HG02870 (cell line): Measurements from ENCODE around the gene ANKRD44.

Experiments used
- ATAC-seq: cut with Tn5 transposase; IDR thresholded peaks from one replicate; pipeline ENCODE4 v1.9.1; 2021; ENCODE audit warnings: mild to moderate bottlenecking, moderate library complexity; ENCODE audit not compliant: unreplicated experiment

Gene ANKRD44

DNA sequence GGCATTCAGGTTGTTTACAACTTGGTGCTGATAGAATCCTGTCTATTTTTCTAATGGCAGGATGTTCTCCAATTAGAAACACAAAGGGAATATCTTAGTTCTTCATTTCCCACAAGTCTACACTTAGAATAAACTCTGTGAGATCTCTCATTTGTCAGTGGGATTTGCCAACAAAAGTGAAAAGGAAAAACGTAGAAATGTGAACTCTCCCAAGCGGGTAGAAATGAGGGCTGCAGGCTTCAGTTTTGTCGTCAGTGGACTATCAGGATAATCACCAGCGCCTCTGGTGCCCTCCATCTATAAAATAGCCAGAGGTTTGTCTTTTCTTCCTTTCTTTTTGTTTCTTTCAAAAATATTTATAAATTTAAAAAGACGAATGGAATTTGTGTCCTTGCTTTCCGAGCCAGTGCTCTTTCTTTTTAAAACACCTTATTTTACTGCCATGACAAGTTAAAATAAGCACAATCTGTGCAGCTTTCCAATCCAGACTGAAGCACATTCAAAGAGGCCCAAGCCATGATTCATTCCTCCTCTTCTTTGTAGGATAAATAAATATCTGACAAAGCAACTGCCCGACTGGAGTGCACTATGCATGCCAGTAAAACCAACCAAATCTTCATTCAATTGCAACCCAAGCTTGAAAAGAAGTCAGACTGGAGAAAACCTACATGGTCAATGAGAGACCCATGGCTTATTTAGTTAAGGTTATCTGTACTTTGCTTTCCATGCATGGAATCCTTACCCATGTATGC lies 185.8 kb downstream of the ANKRD44 start:
- ATAC-seq = no peak

DNA sequence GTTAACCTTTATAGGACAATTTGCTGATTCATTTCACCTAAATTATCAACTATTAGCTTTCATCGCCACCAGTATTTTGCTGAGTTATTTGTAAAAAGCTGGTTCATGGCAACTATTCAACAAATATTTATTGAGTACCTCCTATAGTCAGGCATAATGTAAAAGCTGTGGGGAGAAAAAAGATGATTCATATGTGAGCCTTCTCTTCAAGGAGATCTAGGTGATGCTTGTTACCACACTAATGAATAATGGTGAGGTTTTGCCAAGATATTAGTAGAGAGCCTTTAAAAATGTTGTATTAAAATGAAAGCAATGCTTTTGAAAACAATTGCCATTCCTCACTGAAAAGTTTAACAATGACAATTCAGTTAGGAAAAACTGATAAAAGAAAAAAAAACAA lies 187.8 kb downstream of the ANKRD44 start:
- no peak for ATAC-seq

DNA sequence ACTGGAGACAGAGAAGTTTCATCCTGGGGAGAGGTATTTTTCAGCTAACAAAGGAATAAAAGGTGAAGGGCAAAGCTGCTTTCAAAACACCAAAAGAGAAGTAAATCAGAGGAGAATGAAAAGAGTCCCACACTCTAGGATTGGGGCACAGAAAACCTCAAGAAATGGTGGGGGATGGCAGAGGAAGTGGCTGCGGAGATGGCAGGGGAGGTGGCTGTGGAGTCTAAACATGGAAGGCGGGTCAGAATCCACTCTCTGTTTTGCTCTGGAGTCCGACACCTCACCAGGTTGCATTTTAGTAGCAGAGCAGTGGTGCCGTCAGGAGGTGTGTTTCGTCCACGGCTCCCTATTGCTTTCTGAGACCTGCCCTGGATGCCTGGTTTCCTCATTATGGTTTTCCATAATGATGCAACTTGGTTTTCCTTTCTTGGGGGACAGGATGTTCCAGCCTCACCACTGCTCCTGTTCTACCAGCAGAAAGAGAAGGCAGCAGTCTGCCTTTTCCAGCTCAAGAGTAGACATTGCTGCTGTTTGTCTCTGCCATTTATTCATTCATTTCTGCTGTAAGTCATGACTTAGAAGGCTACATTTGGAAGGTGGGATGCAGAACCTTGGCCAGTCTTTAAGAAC lies 188.7 kb downstream of the ANKRD44 start:
- ATAC-seq = no peak

DNA sequence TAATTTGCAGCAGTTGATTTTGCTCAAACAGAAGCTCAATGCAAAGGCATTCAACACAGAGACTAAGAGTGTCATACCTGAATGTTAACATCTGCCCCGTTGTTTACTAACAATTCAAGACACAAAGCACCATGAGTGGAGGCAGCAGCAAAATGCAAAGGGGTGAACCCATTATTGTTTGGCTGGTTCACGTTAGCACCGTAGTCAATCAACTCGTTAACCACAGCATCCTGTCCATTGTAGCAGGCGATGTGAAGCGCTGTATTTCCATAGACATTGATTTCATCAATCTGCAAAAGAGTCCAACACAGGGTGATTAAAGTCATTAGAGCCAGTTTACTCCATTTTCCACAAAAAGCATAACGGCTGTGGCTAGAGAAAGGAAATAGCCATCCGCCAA lies 189.3 kb downstream of the ANKRD44 start:
- no peak for ATAC-seq

DNA sequence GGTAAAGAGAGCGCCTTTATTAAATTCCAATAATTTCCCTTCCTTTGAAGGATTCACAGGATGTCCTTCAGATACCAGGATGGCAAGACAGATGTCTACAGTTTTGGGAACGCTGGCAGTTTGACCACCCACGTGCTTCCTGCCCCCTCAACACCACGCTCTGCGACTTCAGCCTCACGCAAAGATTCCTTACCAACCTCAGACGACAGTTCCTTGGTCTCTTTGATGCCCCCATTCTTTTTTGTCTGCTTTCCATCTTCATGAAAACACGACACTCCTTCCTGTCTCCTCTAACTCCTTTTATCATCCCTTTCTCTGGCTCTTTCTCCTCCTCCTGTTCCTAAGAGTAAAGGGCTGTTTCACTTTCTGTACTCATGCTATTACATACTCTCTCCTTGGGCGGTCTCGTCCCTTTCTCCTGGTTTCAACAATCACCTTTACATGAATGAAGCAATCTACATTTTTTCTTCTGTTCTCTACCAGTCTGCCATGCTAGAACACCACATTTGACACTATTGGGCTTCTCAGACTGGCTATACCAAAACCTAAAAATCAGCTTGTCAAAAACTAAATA lies 194.2 kb downstream of the ANKRD44 start:
- no peak for ATAC-seq

DNA sequence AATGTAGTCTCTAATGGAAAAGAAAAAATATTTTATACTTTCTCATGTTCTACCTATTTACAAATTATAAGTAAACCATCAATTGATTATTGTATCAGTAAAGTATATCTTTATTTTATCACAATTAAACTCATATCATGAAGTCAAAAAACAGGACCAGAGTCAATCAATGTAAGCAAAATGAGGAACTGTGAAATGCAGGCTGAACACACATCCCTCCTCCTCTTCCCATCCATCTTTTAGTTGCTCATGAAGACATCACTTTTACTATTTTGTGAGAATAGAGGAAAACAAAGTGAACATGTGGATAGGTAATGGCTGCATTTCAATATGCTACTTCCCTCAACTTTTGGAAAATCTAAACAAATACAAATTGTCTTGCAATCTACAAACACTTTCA lies 195.3 kb downstream of the ANKRD44 start:
- ATAC-seq = no peak

DNA sequence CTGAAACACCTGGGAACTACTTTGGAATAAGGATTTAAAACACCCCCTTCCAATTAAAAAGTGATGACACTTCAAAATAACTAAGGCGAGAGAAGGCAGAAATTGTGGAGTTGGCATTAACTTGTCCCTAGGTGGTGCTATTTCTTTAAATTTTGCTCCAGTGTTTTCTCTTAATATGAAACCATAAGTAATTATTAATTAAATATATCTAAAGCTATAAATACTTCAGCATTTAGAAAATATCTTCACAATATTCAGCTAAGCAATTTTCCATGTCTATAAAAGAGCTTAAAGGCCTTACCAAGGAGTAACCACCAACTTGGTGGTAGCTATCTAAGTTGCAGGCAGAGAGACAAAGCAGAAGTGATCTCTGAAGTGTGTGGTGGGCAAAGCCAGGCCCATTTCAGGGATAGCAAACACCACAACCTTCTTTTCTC lies 197.3 kb downstream of the ANKRD44 start:
- ATAC-seq = peak; percentile 71

DNA sequence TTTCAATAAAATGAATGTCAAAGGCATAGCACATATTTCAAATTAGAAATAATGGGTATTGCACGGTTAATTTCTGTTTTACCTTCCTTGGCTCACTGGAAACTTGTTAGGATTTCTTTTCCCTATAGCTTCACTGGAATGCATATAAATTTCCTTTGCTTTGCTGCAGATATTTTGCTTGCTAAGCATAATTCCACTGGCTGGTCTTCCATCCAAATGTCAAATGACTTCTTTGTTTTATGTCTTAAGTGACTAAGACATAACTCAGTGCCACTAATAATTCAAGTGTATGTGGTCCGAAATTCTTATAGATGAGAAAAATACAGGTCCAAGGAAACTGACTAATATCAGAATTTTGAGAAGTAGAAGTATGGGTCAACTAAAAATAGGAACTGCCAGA lies 201.3 kb downstream of the ANKRD44 start:
- no peak for ATAC-seq

DNA sequence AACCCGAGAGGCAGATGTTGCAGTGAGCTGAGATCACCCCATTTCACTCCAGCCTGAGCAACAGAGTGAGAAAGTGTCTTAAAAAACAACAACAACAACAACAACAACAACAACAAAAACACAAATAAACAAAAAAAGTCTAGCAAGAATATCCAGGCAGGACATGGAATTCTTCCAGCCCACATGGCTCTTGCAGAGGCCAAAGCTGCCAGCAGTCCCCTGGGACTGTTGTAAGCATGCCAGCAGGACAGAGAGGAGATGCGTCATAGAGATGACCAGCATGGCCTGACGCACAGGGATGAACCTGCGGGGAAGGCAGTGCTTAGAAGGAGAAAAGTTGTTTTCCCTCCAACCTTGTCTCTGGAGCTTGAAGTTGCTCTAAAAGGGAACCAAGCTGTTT lies 201.8 kb downstream of the ANKRD44 start:
- ATAC-seq = no peak

DNA sequence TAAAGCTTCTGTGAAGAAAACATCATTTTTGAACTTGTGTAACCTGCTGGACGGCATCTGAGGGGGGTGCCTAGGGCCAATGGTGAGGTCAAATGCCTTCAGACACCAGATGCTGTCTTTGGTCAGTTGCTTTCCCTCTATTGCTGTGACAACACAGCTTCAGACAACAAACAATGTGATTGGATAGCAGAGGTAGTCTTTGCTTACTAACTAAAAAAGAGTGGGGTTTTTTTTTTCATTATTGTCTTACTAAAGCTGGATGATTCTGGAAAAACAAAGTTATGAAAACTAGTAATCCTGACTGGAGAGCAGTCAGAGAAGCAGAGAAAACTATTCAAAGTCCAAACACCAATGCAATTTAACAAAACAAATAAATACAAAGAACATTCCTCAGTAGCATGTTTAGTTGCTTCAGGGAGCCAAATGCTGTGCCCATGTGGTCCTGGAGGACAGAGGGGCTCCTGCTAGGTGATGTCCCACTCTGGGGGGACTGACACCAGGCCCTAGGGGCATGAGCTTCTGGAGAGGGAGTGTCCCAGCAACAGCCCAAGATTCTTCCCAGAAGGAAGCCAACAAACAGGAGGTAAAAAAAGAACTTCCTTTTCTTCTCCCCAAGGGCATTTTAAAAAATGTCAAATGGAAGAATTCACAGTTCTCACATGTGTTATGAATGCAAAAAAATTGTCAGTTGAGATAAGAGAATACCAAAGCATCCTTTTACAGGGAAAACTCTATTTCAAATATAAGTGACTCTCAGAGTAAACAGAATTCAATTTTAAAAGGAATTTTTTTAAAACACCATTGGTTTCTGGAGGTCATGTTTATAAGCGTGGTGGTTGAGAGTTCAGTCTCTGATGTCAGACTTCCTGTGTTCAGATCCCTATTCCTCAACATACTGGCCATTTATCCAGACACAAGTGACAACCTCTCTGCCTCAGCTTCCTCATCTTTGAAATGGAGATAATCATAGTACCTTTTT lies 203.0 kb downstream of the ANKRD44 start:
- ATAC-seq = no peak

DNA sequence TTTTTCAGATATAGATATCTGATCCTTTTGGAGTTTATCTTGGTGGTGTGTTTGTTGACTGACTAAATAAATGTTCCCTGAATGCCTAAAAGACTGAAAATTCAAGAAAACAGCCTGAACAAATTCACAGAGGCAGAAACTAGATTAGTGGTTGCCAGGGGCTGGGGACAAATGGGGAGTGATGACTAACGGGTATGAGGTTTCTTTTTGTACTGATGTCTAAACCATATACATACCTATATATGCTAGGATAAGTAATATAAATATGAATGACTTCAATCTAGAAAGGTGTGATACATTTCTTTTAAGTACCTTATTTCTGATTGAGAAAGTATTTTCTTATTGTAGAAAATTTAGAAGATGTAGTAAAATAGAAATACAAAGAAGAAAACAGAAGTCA lies 207.2 kb downstream of the ANKRD44 start:
- no peak for ATAC-seq

DNA sequence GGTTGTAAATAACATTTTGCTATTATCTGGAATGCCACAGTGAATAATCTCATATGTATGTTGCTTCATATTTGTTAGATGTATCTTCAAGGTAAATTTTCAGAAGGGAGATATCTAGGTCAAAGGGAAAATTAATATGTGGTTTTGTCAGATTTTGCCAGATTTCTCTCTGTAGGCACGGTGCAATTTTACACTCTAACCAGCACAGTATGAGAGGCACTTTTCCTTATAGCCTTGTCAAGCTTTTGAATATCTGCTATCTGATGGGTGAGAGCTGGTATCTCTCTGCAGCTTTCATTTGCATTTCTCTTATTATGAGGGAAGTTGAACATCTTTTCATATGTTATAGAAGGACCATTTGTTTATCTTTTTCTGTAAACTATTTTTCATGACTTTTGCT lies 208.3 kb downstream of the ANKRD44 start:
- ATAC-seq = no peak

DNA sequence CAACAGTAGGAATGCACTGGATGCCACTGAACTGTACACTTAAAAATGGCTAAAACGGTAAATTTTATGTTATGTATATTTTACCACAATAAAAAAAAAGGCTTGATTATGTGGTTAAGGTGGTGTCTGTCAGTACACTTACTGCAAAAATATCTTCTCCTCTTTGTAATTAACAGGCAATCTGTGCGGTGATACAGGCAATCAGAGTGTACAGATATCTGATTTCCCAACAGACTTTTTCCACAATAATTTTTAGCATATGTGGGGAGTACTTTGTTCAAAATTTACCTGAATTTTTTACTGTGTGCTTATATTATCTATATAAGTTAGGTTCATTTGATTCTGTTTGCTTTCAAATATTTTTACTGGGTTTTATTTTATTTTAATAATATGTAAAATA lies 209.1 kb downstream of the ANKRD44 start:
- ATAC-seq = no peak

DNA sequence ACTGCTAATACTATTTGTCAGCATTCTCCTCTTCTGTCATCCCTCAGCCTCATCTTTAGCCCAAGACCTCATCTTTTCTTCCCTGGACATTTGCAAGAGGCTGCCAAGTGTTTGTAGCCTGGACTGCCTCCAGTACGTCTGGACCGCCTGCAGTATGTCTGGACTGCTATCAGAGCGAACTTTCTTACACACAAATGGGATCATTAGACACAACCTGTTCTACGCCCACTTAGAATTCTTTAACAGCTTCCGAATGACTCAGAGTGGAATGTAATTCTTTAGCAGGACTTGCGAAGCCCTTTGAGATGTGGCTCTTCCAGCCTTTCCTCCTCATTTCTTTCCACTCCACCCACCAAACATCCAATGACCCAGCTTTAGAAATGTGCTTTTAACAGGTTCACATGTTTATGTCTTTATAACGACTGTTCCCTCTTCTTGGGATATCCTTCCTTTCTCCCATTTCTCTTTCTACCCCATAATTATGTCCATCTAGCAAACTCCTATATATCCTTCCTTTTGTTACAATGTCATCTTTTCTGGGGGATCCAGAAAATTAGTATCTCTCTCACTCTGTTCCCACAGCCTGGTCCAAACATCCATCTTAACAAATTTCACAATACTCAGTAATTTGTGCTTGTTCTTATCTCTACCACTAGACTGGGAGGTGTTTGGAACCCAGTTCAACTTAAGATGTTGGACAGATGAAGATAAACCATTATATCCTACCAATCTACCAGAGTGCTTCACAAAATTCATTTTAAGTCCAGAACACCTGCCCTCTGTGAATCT lies 212.8 kb downstream of the ANKRD44 start:
- ATAC-seq = no peak

DNA sequence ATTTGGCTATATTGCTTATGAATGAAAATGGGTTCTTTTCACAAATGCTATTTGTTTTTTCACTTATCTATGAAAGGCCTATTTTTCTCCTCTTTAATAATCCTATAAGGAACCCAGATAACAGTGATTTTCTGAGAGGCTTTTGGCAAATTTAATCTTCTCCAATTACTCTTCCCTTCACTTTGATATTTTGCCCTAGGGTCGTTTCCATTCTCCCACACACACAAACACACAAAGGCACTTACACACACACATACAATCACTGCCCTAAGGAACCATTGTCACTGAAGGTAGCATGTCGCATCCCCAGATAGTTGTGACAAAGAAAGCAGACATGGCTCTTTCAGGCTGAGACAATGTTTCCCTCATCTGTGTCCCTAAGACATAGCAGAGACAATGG lies 213.9 kb downstream of the ANKRD44 start:
- ATAC-seq = no peak

DNA sequence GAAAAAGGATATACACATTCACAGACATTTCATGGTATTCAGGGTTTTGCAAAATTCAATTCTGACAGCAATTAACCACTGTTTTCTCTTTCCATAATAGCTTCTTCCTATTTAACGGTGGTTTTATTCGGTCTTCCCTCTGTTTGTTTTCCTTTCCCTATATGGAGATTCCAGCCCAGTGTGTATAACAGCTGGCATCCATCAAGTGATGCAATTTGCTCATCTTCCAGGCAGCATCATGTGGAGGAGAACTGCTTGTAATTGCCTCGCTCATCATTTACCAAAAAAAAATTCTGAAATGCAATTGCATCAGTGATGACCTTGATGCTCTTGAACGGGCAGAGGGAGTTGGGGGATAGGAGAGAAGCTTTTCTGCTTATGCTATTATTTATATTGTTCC lies 218.1 kb downstream of the ANKRD44 start:
- no peak for ATAC-seq

DNA sequence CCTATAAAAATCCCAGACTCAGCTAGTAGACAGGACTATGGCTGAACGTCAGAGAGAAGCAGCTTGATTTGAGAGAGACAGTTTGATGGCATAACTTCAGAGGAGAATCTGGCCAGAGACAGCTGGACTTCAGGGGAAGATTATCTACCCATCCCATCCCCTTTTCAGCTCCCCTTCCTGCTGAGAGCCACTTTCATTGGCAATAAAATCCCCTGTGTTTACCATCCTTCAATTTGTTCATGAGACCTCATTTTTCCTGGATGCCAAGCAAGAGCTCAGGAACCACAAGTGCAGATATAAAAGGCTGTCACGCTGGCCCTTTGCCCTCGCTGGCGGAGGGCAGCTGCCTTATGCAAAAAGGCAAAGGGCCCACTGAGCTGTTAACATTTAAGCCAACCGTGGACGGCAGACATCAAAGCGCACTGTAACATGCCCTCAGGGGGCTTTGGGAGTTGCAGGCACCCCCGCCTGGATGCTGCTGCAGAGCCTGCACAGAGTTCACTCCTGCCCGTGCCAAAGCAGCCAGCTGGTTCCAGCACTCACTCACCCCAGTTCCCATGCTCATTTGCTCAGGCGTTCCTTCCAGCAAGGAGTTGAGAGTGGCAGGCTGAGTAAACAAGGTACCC lies 219.7 kb downstream of the ANKRD44 start:
- no peak for ATAC-seq

DNA sequence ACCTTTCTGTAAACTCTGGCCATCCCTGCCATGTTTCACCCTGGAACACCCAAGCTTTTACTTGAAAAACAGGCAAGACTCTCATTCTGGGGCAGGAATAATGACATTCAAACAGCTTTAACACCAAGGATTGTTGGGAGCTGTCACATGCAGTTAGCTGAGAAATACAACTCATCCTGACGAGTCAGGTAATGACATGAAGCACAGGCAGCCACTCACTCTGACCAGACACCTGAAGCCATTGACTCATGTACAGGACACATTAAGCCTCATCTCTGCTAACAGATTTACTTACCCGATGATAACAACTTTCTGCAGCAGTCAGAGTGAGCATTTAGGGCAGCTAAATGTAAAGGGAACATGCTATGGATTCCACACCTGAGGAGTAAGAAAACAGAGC lies 220.9 kb downstream of the ANKRD44 start:
- no peak for ATAC-seq

DNA sequence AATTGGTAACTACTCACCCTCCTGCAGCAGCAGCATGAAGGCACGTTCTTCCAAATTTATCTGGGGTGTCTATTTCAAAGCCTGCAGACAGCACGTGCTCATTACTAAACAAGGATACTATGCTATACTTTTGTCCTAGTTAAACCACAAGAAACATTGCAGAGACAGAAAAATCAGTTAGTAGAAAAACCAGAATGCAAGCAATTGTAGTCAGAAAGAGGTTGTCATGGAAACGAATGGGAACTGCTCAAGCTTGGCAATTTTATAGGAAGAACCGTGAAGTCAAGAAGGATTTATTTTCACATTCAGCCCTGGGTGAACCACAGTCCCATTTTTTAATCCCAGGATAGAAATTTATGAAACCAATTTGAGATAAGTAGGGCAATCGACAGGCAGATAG lies 221.9 kb downstream of the ANKRD44 start:
- ATAC-seq = no peak

DNA sequence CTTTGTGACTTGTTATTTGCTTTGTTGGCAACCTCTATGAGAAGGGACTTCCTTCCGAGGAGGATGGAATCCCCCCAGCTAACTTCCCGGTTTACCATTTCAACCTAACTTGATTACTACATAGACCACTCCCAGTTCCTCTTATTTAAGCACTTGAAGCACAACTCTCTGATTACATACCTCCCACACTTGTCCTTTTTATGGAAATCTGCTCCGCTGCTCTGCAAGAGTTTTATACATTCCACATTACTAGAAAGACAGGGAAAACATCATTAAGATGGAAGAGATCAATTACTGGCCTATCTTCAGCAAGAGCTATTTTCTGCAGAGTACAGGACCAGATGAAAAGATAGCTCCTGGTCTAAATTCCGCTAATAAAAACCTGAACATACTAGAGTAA lies 224.1 kb downstream of the ANKRD44 start:
- ATAC-seq = peak; percentile 69
